ENCODE data around the gene XIST.
"Not testable (repeated sequence)": the region's sequence is repeated elsewhere in the genome, so short reads cannot be mapped to it uniquely, and the experiment has no call there.

XIST gene

GRCh38 chrX:73838123-73838522, 14.4 kb downstream of the XIST start:
- DNase-seq: no peak

GRCh38 chrX:73836956-73837477, 15.5 kb downstream of the XIST start:
- DNase-seq: no peak

DNA sequence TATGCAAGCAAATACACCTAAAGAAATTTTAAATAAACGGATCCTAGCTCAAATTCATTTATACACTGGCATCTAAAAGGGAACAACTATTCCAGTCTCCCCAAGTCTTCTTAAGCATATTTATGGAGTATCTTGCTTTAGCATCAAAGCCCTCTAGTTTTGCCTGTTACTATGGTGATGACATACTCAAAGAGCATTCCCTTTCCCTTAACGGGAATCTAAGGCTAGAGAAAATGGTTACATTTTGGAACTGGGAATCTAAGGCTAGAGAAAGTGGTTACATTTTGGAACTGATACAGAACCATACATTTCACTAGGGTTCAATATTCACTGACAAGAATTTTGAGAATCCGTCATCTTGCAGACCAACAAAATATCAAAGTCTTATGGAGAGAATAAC, 18.3 kb downstream of the XIST start:
- DNase-seq: no peak

DNA sequence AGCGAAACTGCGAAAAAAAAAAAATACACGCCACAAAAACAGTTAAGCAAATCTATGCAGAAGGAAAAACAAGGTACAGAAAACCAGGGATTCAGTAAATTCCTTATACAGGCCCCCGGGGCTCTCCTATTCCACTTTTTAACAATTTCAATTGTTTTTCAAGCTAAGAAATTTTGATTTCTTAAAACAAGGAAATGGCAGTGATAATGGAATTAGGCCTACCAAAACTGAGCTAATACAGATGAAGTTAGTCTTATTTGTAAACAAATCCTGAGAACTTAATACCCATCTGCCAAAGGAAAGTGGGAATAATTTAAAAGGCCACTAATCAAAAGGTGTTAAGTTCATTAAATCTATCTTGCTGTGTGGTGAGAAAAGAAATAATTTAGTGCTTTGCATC, 20.2 kb downstream of the XIST start:
- no peak for DNase-seq

DNA sequence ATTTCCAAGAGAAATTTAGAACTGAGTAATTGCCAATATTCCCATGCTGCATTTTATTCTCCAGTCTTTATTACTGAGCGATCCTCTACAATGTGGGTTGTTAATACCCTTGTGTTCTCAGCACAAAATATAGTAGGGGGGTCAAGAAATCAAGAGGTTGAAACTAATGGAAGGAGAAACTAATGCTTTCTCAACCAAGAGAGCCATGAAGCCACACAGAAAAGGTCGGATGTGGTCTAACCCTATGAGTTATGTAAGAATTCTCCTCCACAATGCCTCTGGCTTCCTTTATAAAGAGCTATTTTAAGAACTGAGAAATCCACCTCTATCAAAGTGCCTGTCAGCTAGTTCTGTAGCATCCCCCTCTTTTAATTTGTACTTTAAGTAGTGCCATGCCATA, 21.0 kb downstream of the XIST start:
- no peak for DNase-seq

DNA sequence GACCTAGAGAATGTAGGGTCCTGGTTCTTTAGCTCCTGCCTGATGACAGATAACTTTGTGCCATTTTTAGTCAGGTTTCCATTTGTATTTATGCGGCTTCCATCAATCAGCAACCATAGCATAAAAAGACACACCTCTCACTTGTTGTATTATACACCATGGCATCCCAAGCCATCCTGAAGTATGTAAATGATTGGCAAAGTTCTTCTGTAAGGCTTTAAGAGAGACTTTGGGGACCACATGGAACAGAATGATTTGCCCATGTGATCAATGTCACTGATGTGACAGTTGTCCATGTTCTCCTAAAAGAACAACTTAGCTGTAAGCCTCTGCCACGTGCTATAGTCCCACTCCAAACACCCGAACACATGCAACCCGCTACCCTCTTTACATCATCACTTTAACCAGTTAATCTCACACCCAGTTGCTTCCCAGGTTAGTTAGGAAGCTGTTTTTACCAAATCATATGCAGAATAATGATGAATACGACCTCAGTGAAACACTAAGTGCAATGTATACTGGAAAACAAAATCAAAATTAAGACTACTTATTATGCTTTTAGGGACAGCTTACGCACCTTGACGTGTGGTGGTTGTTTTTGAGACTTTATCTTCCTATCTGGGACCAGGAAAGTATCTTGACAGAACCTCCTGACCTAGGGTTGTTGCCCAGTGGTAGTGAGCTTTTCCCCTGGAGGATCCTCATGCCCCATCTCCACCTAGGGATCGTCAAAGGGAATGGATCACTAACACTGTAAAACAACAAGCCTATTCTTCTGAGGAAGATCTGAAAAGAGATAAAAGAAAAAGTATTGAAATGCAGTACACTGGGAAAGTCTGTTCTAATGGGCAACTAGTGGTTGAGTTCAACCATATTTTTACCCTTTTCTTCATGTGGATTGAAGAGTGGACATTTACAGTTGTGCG, 21.8 kb downstream of the XIST start:
- DNase-seq: no peak

GRCh38 chrX:73829890-73830466, 22.5 kb downstream of the XIST start:
- DNase-seq: no peak

GRCh38 chrX:73828080-73828720, 24.3 kb downstream of the XIST start:
- no peak for DNase-seq

DNA sequence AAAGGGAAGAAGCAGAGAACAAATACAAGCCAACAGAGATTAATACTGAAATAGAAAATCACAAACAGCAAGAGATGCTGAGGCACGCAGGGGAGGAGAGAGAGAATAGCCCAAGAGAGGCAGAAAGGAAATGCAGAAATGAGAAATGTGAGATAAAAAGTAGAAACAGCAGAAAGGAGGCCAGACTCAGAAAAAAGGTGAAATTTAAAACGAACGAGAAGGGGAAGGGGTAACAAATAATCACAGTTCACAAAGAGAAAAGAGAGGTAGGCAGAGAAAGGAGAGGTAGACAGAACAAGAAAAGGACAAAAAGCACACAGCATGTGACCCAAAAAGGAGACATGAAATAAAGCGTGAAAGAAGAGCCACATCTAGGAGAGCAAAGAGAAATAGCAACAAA, 25.1 kb downstream of the XIST start:
- DNase-seq: no peak

DNA sequence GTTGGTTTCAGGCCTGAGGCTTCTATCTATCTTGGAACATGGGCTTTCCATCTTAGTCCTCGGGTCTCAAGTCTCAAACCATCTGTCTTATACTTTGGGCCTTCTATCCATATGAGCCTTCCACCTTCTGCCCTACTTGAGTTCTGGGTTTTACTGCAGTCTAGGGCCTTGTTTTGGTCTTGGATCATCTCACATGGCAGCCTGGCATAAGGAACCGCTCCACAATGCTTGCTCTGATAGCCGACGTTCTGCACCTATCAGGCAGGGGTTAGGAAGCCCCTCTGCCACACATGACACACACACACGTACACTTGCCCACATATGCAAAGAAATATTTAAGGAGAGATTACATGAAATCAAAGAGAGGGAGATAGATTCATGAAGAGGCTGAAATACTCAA, 25.5 kb downstream of the XIST start:
- DNase-seq: no peak

GRCh38 chrX:73825569-73825968, 26.9 kb downstream of the XIST start:
- no peak for DNase-seq

DNA sequence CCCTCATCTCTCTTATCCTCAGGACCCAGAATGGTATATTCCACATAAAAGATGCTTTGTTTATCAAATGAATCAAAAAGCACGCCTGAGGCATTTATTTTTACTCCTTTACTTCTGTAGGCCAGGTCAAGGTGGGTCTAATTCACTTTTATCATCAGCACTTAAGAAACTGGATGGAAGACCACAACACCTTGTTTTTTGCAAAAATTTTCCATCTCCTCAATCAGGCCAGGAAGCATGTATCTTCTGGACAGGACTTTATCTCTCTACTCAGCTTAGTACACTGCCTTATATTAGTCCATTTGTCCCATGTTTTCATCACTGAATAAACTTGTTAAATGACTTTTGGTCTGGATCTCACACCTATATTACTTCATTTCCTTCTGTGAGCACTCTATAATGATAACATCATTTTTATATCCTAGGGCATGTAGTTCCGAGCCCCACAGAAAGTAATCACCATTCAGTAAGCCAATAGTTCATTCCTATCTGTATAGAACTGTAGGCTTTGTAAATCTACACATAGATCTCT, 29.0 kb downstream of the XIST start:
- DNase-seq: no peak

DNA sequence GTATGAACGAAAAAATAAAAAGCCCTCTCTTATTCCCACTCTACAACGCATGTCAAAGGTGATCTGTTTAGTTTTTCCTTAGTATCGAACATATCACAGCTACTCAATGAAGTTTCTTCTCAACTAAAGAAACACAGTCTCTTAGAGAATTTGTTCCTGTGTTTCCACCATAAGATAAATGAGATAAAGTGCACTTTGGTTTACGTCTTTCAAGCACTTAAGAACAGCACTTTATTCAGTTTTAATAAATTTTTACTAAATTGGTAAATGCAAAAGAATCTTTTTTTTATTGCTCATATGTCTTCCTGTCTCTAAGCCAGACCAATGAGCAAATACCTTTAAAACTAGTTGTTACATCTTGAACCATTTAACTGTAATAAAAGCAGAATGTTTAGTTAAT, 29.7 kb downstream of the XIST start:
- DNase-seq: no peak

- no peak for DNase-seq
These were observed 30.5 kb downstream of the XIST start for GRCh38 chrX:73821921-73822559.

DNA sequence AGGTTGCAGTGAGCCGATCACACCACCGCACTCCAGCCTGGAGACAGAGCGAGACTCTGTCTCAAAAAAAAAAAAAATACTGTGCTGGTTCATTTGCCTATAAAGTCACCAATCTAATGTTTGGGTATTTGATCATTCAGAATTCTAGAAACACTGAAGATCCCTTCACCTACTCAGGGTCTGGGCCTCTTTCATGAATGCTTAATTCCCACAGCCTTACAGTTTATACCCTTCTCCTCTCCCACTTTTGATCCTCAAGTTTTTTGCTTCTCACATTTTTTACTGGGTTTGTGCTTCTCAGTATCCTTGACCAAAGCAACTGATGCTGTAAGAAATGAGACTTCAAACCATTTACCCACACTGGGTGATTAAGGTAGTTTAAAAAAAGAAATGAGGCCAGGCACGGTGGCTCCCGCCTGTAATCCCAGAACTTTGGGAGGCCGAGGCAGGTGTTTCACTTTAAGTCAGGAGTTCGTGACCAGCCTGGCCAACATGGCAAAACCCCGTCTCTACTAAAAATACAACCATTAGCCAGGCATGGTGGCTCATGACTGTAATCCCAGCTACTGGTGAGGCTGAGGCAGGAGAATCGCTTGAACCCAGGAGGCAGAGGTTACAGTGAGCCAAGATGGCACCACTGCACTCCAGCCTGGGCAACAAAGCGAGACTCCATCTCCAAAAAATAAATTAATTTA, 32.5 kb downstream of the XIST start:
- DNase-seq: not testable (repeated sequence)

GRCh38 chrX:73818200-73819116, 34.1 kb downstream of the XIST start:
- DNase-seq: no peak

GRCh38 chrX:73817393-73818199, 34.9 kb downstream of the XIST start:
- no peak for DNase-seq

DNA sequence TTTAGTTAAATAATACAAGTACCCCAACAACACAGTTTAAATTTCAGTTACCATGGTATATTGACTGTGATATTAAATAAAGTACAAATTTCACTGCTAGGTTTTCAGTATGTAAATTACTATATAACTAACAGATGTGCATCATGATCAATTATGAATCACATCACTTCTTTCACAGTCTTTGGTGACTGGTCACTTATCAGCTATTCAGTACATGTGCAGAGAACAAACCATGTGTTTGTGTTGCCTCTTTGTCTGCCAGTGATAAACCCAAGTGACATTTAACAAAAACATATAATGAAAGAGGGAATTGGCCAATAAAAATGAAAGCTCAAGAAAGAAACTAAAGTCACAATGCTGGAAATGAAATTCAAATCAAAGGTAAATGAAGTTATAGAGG, 40.3 kb downstream of the XIST start:
- no peak for DNase-seq

DNA sequence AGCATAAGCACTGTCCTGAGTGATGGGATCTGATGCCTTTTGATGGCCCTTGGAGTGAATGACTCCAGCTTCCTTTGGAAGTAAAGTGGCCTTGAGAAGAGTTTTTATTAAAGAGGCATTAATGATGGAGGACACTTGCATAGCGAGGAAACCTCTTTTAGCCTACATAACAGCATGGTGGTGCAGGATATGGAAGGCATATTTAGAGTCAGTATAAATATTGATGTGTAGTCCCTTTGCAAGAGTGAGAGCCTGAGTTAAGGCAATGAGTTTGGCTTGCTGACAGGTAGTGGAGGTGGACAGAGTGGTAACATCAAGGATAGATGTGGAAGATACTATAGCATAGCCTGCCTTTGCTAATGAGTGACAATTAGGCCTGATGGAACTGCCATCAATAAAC, 48.4 kb downstream of the XIST start:
- DNase-seq: not testable (repeated sequence)

- no peak for DNase-seq
These were observed 52.6 kb downstream of the XIST start for GRCh38 chrX:73799888-73800287.

Data from NCI-H1092 (cell line).